OCI-M2 (cell line): ENCODE measurements around the gene RUNX2.

Source experiments
- DNase-seq: peaks from one replicate; lab custom pipeline; 2025; ENCODE audit not compliant: unreplicated experiment; lab: John Stamatoyannopoulos, UW

RUNX2 gene

DNA sequence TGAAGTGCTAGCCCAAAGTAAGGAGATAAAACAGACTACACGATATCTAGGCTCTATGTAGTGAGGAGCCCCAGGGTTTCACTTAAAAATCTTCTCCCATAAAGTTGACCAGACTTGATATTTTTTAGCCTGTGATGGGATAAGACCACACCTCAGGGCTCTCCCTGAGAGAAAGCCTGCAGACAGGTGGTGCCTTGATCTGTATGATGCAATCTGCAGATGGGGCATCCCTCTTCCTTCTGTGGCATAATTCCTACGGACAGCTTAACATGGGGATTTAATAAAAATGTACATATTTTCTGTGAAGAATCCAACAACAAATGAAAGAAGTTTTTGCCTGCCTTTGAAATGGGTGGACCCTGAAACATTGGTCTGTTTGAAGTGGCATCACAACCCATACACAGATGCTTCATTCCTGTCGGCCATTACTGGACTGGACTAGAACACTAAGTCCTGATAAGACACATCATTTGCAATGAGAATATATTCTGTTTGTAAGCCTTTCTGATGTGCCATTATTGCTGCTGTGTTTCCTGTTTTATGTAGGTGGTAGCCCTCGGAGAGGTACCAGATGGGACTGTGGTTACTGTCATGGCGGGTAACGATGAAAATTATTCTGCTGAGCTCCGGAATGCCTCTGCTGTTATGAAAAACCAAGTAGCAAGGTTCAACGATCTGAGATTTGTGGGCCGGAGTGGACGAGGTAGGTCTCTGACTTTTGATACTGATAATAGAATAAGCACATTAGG lies 103.4 kb downstream of the RUNX2 start:
- DNase-seq, result no peak

GRCh38 chr6:45432977-45433376 lies 104.8 kb downstream of the RUNX2 start:
- DNase-seq, result no peak

DNA sequence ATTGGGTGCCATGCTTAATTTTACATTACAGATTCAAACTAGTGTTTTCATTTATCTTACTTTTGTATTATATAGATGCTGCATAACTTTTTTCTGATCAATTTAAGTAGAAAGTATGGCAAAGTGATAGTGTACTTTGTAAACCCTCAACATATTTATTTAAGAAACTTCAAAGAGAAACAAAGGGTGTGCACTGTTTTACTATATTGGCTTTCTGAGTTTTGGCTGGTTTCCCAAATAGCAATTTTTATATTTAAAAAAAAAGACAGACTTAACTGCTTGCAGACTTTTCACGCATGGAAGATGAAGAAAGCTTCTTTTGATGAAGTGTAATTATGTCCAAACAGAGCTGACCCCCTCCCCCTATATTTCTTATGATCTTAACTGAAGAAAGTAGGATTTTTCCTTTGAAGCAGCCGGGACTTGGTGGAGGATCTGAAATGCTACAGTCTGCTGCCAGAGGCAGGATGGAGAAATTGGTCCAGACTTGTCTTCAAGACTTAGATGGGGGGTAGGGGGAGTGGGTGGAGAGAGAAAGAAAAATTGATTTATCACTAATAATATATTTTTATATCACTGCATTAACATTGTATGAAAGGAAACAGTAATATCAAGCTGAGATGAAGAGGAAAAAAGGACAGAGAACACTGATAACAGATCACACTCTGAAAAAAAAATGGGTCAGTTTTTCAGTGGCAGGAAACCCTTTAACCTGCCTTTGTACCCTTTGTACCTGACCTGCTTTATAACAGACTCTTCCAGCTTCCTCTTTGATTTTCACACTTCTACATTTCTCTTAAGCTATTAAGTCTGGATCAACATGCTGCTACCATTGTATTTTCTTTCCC lies 105.6 kb downstream of the RUNX2 start:
- no peak for DNase-seq

DNA sequence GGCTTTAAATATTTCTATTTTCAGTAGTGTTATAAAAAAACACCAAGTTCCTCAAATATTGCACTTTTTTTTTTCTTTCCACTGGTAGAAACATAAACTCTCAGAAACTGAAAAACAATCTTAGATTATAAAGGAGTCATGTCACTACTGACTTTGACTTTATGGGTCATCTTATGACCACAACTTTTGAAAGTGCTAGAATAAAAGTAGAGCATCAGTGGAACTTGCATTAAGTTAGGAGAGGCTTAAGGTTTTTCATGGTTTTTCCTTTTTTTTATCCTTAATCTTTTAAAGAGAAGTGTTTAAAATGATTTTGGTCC lies 106.2 kb downstream of the RUNX2 start:
- DNase-seq, result no peak

DNA sequence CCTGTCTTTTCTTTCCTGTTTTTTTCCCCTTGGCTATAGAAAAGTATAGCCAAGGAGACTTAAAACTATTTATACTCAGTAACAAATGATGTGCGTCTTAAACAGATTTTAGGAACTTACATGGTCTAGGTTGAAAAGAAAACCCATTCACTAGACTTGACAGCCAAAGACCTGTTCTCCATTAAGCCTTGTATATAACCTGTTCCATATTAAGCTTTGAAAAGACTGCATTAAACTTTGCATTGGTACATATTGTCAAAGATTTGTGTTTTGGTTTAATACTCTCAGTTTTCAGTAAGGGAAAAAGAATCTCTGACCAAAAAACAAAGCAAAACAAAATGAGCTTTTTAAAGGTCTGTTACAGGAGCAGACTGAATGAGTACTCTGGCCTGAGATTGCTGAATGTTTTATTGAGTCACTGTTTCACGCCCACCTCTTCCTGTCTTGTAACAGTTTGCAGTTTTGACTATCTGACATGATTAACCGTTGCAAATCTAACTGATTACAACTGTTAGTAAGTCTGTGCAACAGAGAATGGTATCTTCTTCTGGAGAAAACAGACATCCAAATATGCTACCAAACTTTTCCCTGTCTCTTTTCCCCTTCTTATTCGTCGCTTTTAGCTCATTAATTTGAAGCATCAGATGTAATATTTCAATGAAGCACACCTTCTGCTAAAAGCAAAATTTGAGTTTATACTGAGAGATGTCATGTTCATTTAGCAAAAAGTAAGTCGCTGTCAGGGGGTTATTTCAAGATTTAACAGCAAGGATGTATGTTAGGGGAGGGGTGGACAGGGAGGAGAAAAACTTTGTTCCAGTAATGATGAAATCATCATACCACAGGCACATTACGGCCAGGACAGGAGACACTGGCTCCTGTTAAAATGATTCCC lies 108.7 kb downstream of the RUNX2 start:
- DNase-seq, result no peak

DNA sequence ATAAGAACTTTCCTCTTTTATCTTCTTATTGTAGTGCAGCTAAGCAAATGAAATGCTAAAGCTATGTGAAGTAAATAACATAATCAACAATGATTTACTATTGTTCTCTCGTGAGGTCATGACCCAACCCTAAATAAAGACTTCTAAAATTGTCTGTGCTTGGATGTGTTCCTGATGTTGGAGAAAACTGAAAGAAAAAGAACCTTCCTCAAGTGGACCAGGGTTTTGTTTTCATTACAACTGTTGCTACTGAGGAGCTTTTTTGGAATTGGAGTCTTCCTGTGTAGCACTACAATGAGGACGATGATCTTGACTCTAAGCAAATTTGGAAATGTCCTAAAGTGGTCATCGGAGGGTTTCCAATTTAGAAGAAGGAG lies 109.3 kb downstream of the RUNX2 start:
- no peak for DNase-seq

DNA sequence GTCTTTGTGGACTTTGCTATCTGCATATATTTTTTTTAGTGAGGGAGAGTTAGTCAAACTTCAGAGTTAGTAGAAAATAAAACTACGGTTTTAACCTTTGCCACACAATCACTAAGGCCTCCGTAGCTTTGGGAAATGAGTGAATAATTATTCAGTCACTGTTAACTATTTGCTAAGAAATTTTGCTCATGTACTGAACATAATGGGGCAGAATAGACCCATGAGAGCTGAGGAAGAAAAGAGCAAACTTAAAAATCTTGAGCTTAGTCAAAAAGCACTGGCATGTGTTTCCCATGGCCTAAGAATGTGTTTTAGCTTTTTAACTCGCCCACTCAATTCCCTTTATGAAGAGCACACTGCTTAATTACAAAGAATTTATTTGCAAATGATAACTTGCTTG lies 110.0 kb downstream of the RUNX2 start:
- DNase-seq, result no peak

- no peak for DNase-seq
Measured at GRCh38 chr6:45438849-45439406, 110.8 kb downstream of the RUNX2 start.

GRCh38 chr6:45439459-45439858 lies 111.3 kb downstream of the RUNX2 start:
- no peak for DNase-seq

DNA sequence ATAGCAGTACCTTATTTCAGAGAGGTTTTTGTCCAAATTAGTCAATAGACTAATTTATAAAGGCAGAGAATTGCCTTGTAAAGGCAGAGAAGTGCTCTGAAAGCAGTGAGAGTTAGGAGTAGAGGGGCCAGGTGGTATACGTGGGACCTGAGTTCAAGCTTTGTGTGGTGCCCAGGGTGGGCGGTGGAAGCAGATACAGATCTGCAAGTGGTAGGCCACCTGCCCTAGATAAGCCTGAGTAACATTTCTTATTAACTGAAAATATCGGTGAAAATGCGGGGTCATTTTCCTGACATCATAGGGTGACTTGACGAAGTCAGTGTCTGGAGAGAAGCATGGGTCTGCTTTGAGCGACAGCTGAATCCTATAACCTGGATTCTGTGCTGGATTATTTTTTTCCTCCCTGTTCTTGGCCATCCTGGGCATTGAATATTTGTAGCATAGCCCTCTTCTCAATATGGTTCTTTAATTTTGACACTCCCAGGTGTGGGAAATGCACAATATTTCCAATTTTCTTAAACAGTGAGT lies 111.8 kb downstream of the RUNX2 start:
- no peak for DNase-seq

- no peak for DNase-seq
Measured at GRCh38 chr6:45441851-45442453, 113.8 kb downstream of the RUNX2 start.

- DNase-seq, result no peak
Measured at GRCh38 chr6:45442716-45443115, 114.6 kb downstream of the RUNX2 start.

DNA sequence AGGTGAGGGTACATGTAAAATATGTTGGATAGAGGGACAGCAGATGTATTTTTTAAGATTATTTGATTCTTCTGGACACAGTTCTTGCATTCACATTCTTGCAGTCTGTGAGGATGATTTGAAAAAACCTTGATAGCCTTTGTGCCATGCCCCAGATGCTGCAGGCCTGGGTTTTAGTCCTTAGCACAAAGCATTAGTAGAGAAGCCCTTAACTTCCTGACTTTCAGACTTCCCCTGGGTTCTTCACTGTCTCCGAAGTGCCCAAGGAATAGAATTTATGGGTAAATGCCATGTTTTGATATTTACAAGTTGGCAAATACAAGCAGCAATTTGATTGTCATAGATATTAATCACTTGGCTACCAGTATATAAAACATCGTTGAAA lies 117.2 kb downstream of the RUNX2 start:
- DNase-seq, result no peak

DNA sequence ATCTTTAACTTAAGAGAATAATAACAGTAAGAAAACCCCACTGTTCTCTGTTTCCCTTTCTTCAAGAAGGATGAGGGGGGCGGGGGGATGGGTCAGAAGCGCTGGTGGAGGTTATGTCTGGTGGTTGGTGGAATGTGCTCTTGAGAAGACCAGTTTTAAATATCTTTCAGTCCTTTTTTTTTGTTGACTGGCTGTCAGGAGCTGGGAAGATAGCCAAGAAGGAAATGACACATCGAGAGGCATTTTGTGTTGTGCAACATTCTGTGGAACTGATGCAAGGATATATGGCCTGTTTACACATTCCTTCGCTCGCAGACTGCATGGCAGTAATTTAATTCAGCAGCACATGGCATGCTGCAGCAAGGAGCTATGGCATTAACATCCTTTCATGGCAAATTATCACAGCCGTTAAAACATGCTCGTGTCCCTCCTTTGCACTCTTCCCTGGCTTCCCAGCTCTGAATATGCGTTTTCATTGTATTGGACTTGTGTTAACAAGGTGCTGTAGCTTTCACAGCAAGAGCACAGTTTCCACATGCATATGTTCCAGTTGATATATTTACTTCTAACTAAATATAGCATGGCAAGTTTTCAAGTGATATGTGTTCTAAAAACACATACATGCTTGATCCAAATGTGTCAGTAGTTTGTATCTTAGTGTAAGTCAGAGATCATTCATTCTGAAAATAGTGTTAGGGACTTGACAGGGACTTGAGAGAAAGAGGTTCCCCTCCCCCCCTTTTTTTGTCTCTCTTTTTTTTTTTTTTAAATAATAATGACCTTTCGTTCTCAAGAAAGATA lies 117.8 kb downstream of the RUNX2 start:
- DNase-seq, result peak; percentile 42

GRCh38 chr6:45447005-45447404 lies 118.9 kb downstream of the RUNX2 start:
- no peak for DNase-seq

DNA sequence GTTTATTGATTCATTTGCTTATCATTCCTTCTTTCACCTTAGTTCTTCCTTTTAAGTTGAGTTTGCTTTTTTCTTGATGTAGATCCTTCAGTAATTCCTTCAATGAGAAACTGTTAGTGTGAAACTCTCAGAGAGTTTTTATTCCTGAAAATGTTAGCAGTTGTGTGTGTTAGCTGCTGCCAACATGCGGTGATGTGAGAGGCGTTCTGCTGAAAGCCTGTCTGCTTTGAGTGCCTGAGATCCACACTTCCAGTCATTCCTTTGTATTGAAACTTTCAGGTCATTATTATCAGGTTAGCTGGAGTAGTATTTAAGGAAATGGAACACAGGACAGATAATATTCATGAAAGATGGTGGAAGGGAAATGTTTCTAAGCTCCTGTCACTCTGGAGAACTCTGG lies 119.6 kb downstream of the RUNX2 start:
- no peak for DNase-seq

- DNase-seq, result no peak
Measured at GRCh38 chr6:45448417-45449389, 120.6 kb downstream of the RUNX2 start.

GRCh38 chr6:45450132-45450531 lies 122.0 kb downstream of the RUNX2 start:
- DNase-seq, result no peak

DNA sequence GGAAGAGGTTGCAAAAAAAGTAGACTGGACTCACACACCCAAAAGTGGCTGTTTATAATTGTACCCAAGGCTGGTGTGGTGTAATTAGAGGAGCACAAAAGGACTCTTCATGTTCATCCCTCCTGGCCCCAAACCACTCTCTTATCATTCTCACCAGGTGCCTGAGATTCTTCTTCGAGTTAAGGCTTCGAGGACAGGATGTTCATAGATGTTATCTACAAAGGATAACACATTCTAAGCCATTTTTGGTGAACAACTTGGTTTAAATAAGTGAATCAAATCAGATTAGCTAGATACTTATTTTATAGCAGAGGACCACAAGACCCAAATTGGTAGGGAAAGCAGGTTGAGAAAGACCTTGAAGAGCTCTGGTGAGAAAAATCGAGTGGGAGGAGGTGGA lies 122.7 kb downstream of the RUNX2 start:
- no peak for DNase-seq
